Spinal cord (tissue), 10 donors: Measurements from ENCODE around the gene BTBD6. TPM values are rescaled to one million over a fixed set of nuclear protein-coding genes. Genes with fewer than 3 reads are reported as not detected.

ENCODE experiments used
- DNase-seq, 6 donors: peaks; one replicate each; pipeline versions ENCODE4 v3.0.0 to v3.0.0-alpha.2; 2013 to 2015; ENCODE audit warnings: low spot score in 6 of 6, low read depth in 4 of 6
- H3K27ac ChIP-seq: one replicate; pipeline ENCODE4 v1.5.1; 2013; ENCODE audit warnings: low read depth, low read length, control low read depth
- H3K27me3 ChIP-seq: one replicate; pipeline ENCODE4 v1.6.1; 2013; ENCODE audit warnings: low read length; ENCODE audit not compliant: control insufficient read depth, insufficient read depth
- H3K36me3 ChIP-seq: one replicate; pipeline ENCODE4 v1.6.1; 2013; ENCODE audit warnings: low read length; ENCODE audit not compliant: control insufficient read depth, insufficient read depth
- H3K4me1 ChIP-seq: one replicate; pipeline ENCODE4 v1.6.1; 2013; ENCODE audit warnings: low read length; ENCODE audit not compliant: control insufficient read depth, insufficient read depth
- H3K4me3 ChIP-seq: one replicate; pipeline ENCODE4 v1.5.1; 2013; ENCODE audit warnings: low read depth, low read length, control low read depth
- H3K9me3 ChIP-seq: one replicate; pipeline ENCODE4 v1.6.1; 2013; ENCODE audit warnings: low read length; ENCODE audit not compliant: control insufficient read depth, insufficient read depth
- WGBS: methylation state at CpG from one replicate; pipeline ENCODE4 v1.1.5; 2013; ENCODE audit warnings: missing lambda C conversion rate; ENCODE audit not compliant: insufficient coverage; 5-methylcytosine and 5-hydroxymethylcytosine counted together
- polyA plus RNA-seq, 2 donors: library from polyadenylated mRNA; unstranded; fragments of 120-200 nt; gene quantifications; one replicate each; pipeline ENCODE4 v1.2.1, GENCODE V29; 2013; ENCODE audit not compliant: insufficient read length in 2 of 2
- total RNA-seq, 2 donors: library from RNA; depleted of rRNA in 1 of 2; stranded (reverse); fragments of 120-200 nt in 1 of 2; fragments of >200 nt in 1 of 2; gene quantifications; one replicate each; pipeline versions ENCODE4 v1.2.3 to v1.2.4, GENCODE V29; 2013 to 2014
- donor health status: healthy.

Gene BTBD6
- total and polyA plus RNA-seq, 4 donors: 31.3 to 59.1 (median 55.5) TPM

DNA sequence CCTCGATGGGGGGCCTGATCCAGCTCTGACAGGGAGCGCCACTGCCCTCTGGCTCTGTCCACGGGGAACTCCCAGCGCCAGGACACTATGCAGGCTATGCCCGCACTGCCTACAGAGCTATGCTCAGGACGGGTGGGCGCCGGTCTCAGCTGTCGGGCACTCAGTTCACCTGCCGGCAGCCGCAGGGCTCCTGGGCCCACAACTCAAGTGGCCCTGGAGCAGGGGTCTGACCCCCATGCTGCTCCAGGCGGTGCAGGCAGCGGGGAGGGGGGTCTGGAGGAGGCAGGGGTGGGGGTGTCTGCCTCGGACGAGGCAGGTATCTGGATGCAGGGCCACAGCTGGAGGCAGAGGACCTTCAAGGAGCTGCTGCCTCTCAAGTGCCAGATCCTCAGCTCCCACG, 38.7 kb upstream of the BTBD6 start:
- peaks cover 16% of the 10 kb centered on the region for H3K4me1 ChIP-seq
- peaks cover 84% of the 10 kb centered on the region for H3K36me3 ChIP-seq
- no peak overlapping the region for H3K4me3 ChIP-seq
- DNase-seq: no peak
- H3K27ac ChIP-seq: no peak overlapping the region
- H3K9me3 ChIP-seq: no peaks in the 10 kb centered on the region
- WGBS: 94% methylated on average over 12 of the region's 16 CpGs
- no peaks in the 10 kb centered on the region for H3K27me3 ChIP-seq

DNA sequence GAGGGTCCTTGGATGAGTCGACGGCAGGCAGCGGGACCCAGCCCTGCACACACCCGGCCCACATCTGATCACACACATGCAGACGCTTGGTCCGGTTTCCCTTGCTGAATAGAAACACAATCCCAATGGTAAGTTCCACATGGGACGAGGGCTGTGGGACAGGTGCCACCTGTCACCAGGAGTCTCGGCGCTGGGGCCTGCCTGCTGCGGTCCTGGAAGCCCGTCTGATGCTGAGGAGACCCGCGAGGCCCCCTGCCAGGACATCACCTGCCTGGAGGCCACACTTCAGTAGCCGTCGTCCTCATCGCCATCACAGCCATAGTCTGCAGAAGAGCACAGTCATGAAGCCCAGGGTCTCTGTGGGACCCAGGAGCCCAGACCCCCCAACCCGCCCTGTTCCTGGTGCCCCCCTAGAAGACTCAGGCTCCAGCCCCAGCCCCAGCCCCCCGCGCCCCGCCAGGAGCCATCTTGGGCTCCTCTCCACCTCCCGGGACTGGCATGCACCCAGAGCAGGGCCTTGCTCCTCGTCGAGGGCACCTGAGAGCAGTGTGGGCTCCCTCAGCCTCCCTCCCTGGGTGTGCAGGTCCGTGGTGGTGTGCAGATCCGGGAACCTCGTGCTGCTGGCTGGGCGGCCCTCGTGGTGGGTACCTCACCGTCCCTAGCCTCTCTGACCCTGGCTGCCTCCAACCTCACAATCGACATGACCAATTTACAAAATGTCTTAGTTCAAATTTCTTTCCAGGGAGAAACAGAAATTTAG, 37.9 kb upstream of the BTBD6 start:
- Histone ChIP-seq H3K9me3 (no peaks in the 10 kb centered on the region), H3K4me1 (peaks cover 8% of the 10 kb centered on the region), H3K4me3 (no peak overlapping the region), H3K27me3 (no peaks in the 10 kb centered on the region), H3K27ac (no peak overlapping the region), H3K36me3 (peaks cover 84% of the 10 kb centered on the region)
- 94% methylated on average over 27 of the region's 30 CpGs for WGBS
- no peak for DNase-seq

- Histone ChIP-seq H3K36me3 (peaks cover 90% of the 10 kb centered on the region), H3K4me1 (peaks cover under 1% of the 10 kb centered on the region), H3K27me3 (no peaks in the 10 kb centered on the region), H3K27ac (no peak overlapping the region), H3K9me3 (no peaks in the 10 kb centered on the region), H3K4me3 (no peak overlapping the region)
- WGBS: 95% methylated on average over 23 of the region's 23 CpGs
- DNase-seq: no peak
Measured at GRCh38 chr14:105211086-105211757, 37.1 kb upstream of the BTBD6 start.

GRCh38 chr14:105211758-105212089, 36.6 kb upstream of the BTBD6 start:
- Histone ChIP-seq H3K27me3 (no peaks in the 10 kb centered on the region), H3K27ac (no peak overlapping the region), H3K36me3 (peaks cover 95% of the 10 kb centered on the region), H3K9me3 (no peaks in the 10 kb centered on the region), H3K4me1 (no peaks in the 10 kb centered on the region), H3K4me3 (no peak overlapping the region)
- WGBS: 92% methylated on average over 9 of the region's 9 CpGs
- DNase-seq: no peak

- DNase-seq: no peak
- Histone ChIP-seq H3K9me3 (no peaks in the 10 kb centered on the region), H3K27ac (no peak overlapping the region), H3K27me3 (no peaks in the 10 kb centered on the region), H3K36me3 (peaks cover 97% of the 10 kb centered on the region), H3K4me1 (no peaks in the 10 kb centered on the region), H3K4me3 (no peak overlapping the region)
- 84% methylated on average over 16 of the region's 18 CpGs for WGBS
Measured at GRCh38 chr14:105212541-105213300, 35.6 kb upstream of the BTBD6 start.

- Histone ChIP-seq H3K36me3 (peaks cover 98% of the 10 kb centered on the region), H3K27me3 (no peaks in the 10 kb centered on the region), H3K4me1 (no peaks in the 10 kb centered on the region), H3K4me3 (no peak overlapping the region), H3K27ac (no peak overlapping the region), H3K9me3 (no peaks in the 10 kb centered on the region)
- 70% methylated on average over 1 of the region's 10 CpGs for WGBS
- DNase-seq: no peak
Measured at GRCh38 chr14:105213361-105213760, 35.0 kb upstream of the BTBD6 start.

DNA sequence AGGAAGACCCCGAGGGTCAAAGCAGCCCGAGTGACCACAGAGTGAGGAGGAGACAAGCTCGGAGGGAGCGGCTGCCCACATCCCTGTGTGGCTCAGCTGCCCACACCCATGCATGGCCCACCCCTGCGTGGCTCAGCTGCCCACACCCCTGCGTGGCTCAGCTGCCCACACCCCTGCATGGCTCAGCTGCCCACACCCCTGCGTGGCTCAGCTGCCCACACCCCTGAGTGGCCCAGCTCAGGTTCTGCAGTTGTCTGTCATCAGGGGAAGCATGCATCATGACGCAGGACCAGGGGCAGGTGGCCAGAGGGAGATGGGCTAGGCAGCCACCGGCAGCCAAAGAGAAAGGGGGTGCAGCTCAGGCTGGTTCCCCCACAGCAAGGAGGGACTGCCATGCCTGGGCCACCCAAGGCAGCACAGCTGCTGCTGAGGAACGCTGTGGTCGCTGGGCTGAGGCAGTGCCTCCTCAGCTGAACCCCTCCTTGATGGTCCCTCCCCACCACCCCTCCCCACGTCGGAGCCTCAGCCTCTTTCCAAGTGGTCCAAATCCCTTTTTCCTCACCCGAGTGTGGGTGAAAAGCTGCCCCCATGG, 33.9 kb upstream of the BTBD6 start:
- Histone ChIP-seq H3K4me3 (no peak overlapping the region), H3K4me1 (no peaks in the 10 kb centered on the region), H3K27me3 (no peaks in the 10 kb centered on the region), H3K9me3 (no peaks in the 10 kb centered on the region), H3K27ac (no peak overlapping the region), H3K36me3 (peaks cover 98% of the 10 kb centered on the region)
- no peak for DNase-seq
- 86% methylated on average over 10 of the region's 14 CpGs for WGBS

GRCh38 chr14:105215602-105216001, 32.7 kb upstream of the BTBD6 start:
- Histone ChIP-seq H3K4me1 (no peaks in the 10 kb centered on the region), H3K27ac (no peak overlapping the region), H3K36me3 (peaks cover 98% of the 10 kb centered on the region), H3K4me3 (no peak overlapping the region), H3K27me3 (no peaks in the 10 kb centered on the region), H3K9me3 (no peaks in the 10 kb centered on the region)
- no peak for DNase-seq
- WGBS: 100% methylated on average over 3 of the region's 3 CpGs

DNA sequence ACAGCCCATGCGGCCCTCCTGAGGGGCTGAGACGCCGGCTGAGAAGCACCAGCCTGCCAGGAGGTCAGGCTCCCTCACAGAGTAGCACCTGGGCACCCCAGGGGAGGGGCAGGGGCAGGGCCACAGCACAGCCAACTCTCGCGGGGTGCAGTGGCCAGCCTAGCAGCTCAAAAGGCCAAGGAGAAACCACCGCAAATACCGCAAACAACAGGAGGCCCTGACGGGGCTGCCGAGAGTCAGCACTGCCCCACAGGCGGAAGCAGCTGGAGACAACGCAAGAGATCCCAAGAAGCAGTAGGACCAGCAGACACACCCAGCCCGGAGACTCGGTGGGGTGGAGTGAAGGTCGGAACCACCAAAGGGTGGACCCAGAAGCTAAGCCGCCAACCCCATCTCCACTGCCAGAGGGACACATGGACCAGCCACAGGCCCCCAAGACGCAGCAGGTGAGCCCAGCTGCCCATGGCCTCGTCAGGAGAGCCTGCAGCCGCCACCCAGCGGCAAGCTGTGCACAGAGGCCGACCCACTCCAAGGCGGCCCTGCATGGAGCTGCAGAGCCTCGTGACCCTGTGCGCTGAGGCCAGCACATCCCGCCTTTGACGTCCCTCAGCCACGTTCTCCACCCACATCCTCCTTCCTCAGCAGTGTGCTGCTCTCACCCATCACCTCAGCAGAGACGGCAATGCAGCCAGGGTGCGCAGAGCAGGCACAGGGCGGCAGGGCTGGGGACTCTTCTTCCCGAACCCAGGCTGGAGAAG, 31.7 kb upstream of the BTBD6 start:
- 90% methylated on average over 30 of the region's 30 CpGs for WGBS
- H3K36me3 ChIP-seq: peaks cover 98% of the 10 kb centered on the region
- no peak for DNase-seq
- no peak overlapping the region for H3K4me3 ChIP-seq
- no peaks in the 10 kb centered on the region for H3K4me1 ChIP-seq
- H3K9me3 ChIP-seq: no peaks in the 10 kb centered on the region
- H3K27ac ChIP-seq: no peak overlapping the region
- no peaks in the 10 kb centered on the region for H3K27me3 ChIP-seq
